Measurements from ENCODE around the gene HEATR1.
A peak's percentile ranks its signal among the peaks of the same experiment; 100 is the strongest.

The HEATR1 gene

GRCh38 chr1:236514703-236515442 lies 89.4 kb downstream of the HEATR1 start:
- no peak overlapping the region for H3K9ac ChIP-seq (ENCODE audit: low read length)
- no peak overlapping the region for H2AFZ ChIP-seq (ENCODE audit: low read depth, low read length)
- H3K4me1 ChIP-seq (ENCODE audit: low read length): no peaks in the 10 kb centered on the region
- H3K79me2 ChIP-seq (ENCODE audit: low read length): no peaks in the 10 kb centered on the region
- no peaks in the 10 kb centered on the region for H3K36me3 ChIP-seq (replicated peaks; ENCODE audit: low read depth, low read length)
- H3K4me2 ChIP-seq (ENCODE audit: low read length): no peak overlapping the region
- TF ChIP-seq EZH2phosphoT487 (IDR thresholded peaks at IDR 0.05; ENCODE audit: low read depth): no peak
- no peak for TF ChIP-seq CTCF (IDR thresholded peaks at IDR 0.05; ENCODE audit: low read depth, low read length)
- peaks cover 79% of the 10 kb centered on the region for H3K27me3 ChIP-seq (ENCODE audit: low read depth, low read length)
- H3K4me3 ChIP-seq (ENCODE audit: low read length): no peak overlapping the region
- H4K20me1 ChIP-seq (ENCODE audit: insufficient read depth, low read length): peaks cover 5% of the 10 kb centered on the region; the same call in 1 of the 2 replicates
- no peak overlapping the region for H3K27ac ChIP-seq (ENCODE audit: low read length)
- no peaks in the 10 kb centered on the region for H3K9me3 ChIP-seq (ENCODE audit: insufficient read depth, low read length)

DNA sequence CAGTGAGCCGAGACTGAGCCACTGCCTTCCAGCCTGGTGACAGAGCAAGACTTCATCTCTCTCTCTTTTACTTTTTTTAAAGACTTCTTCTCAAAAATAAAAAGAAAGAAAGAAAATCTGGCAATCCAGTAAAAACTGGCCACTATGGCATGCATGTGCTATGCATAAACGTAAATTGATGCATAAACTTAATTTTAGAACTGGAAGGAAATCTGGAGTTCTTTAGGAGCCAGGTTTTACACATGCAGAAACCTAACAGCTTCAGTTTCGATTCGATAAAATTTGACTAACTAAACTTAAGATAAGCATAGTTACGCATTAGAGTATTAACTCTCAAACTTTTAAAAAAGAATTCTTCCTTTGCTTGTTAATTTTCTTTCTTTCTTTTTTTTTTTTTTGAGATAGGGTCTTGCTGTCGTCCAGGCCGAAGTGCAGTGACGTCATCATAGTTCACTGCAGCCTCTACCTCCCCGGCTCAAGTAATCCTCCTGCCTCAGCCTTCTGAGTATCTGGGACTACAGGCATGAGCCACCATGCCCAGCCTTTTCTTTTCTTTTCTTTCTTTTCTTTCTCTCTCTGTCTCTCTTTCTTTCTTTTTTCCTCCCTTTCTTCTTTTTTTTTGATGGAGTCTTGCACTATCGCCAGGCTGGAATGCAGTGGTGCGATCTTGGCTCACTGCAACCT lies 92.4 kb downstream of the HEATR1 start:
- H4K20me1 ChIP-seq (ENCODE audit: insufficient read depth, low read length): peaks cover 21% of the 10 kb centered on the region
- no peak overlapping the region for H3K27ac ChIP-seq (ENCODE audit: low read length)
- H3K4me3 ChIP-seq (ENCODE audit: low read length): no peak overlapping the region
- H3K9ac ChIP-seq (ENCODE audit: low read length): no peak overlapping the region
- H3K36me3 ChIP-seq (replicated peaks; ENCODE audit: low read depth, low read length): no peaks in the 10 kb centered on the region
- H3K9me3 ChIP-seq (ENCODE audit: insufficient read depth, low read length): no peaks in the 10 kb centered on the region
- H3K27me3 ChIP-seq (ENCODE audit: low read depth, low read length): peaks cover 74% of the 10 kb centered on the region
- no peak overlapping the region for H2AFZ ChIP-seq (ENCODE audit: low read depth, low read length)
- no peak for TF ChIP-seq CTCF (IDR thresholded peaks at IDR 0.05; ENCODE audit: low read depth, low read length)
- no peak for TF ChIP-seq EZH2phosphoT487 (IDR thresholded peaks at IDR 0.05; ENCODE audit: low read depth)
- H3K79me2 ChIP-seq (ENCODE audit: low read length): no peaks in the 10 kb centered on the region
- peaks cover 15% of the 10 kb centered on the region for H3K4me1 ChIP-seq (ENCODE audit: low read length)
- no peak overlapping the region for H3K4me2 ChIP-seq (ENCODE audit: low read length)

DNA sequence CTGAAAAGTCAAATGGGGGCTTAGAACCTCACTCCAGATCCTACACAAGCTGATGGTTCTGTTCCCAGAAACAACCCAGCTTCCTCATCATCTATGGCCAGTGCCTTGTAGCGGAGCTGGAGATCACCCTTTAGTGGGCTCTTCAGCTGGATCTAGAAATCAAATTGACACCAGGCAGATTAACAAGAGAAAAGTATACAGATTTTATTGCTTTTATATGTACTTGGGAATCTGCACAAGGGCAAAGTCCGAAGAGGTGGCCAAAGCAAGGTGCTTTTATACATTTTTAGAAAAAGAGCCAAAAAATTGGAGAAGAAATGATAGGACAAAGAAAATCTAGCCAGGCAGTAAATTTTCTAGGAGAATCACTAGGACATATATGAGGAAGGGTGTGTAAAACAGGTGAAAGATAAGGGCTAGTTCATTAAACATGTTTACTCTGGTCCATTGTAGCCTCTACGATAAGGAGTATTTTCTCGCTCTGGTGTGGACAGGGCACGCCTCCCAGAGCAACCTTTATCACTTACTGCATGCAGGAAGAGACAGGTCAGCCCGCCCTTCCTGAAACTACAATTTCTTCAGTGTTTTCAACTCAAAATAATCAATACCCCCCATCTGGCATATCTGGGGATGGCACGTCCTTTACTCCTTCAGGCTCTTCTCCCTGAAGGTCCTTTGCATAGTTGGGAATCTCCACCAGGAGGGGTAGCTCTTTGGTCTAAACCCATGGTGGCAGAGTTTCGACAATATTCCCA lies 94.5 kb downstream of the HEATR1 start:
- Histone ChIP-seq H3K9me3 (ENCODE audit: insufficient read depth, low read length) (no peaks in the 10 kb centered on the region), H3K36me3 (replicated peaks; ENCODE audit: low read depth, low read length) (no peaks in the 10 kb centered on the region), H3K79me2 (ENCODE audit: low read length) (no peaks in the 10 kb centered on the region), H3K4me2 (ENCODE audit: low read length) (no peak overlapping the region), H3K4me1 (ENCODE audit: low read length) (peaks cover 15% of the 10 kb centered on the region), H3K27ac (ENCODE audit: low read length) (no peak overlapping the region), H2AFZ (ENCODE audit: low read depth, low read length) (no peak overlapping the region), H4K20me1 (ENCODE audit: insufficient read depth, low read length) (peaks cover 21% of the 10 kb centered on the region), H3K4me3 (ENCODE audit: low read length) (no peak overlapping the region), H3K9ac (ENCODE audit: low read length) (no peak overlapping the region), H3K27me3 (ENCODE audit: low read depth, low read length) (peaks cover 67% of the 10 kb centered on the region)
- no peak for TF ChIP-seq CTCF (IDR thresholded peaks at IDR 0.05; ENCODE audit: low read depth, low read length)
- TF ChIP-seq EZH2phosphoT487 (IDR thresholded peaks at IDR 0.05; ENCODE audit: low read depth): no peak

GRCh38 chr1:236509203-236509602 lies 95.1 kb downstream of the HEATR1 start:
- H3K4me3 ChIP-seq (ENCODE audit: low read length): 0 out of 2 replicates have a peak overlapping the region, but pooled peaks have one; percentile 19
- H4K20me1 ChIP-seq (ENCODE audit: insufficient read depth, low read length): peaks cover 21% of the 10 kb centered on the region
- H3K36me3 ChIP-seq (replicated peaks; ENCODE audit: low read depth, low read length): no peaks in the 10 kb centered on the region
- H3K4me2 ChIP-seq (ENCODE audit: low read length): peak overlapping the region; percentile 58
- TF ChIP-seq EZH2phosphoT487 (IDR thresholded peaks at IDR 0.05; ENCODE audit: low read depth) (no peak), CTCF (IDR thresholded peaks at IDR 0.05; ENCODE audit: low read depth, low read length) (no peak)
- no peak overlapping the region for H3K9ac ChIP-seq (ENCODE audit: low read length)
- H3K4me1 ChIP-seq (ENCODE audit: low read length): peaks cover 15% of the 10 kb centered on the region
- no peaks in the 10 kb centered on the region for H3K9me3 ChIP-seq (ENCODE audit: insufficient read depth, low read length)
- H2AFZ ChIP-seq (ENCODE audit: low read depth, low read length): no peak overlapping the region
- no peaks in the 10 kb centered on the region for H3K79me2 ChIP-seq (ENCODE audit: low read length)
- H3K27ac ChIP-seq (ENCODE audit: low read length): no peak overlapping the region
- H3K27me3 ChIP-seq (ENCODE audit: low read depth, low read length): peaks cover 65% of the 10 kb centered on the region

All from OCI-LY3 (cell line).